RWPE1 (cell line): ENCODE results near the gene BCL2A1.

Source experiments
- CTCF ChIA-PET: fragments of 350-600 bp; sonication (Branson Sonifier 250); formaldehyde crosslinking; extraction: SDS; loops from one replicate; lab custom pipeline; 2021; lab: Yijun Ruan, JAX
- POLR2A ChIA-PET: fragments of 400-600 bp; formaldehyde crosslinking; extraction: SDS; loops from one replicate; lab custom pipeline; 2020; ENCODE audit warnings: antibody characterized with exemption; ENCODE audit not compliant: low non-redundant PET; lab: Yijun Ruan, JAX
- DNase-seq: peaks from one replicate; pipeline ENCODE4 v3.0.0; 2012; ENCODE audit warnings: low spot score
- H3K27ac ChIP-seq: fragments of 450-650 bp; 2 replicates; pipeline ENCODE4 v1.5.1; 2017
- TF ChIP-seq, protein P1 (sequence below): fragments of 450-650 bp; conservative IDR thresholded peaks from 2 replicates; pipeline ENCODE4 v1.5.1; 2017; ENCODE audit warnings: low read depth, mild to moderate bottlenecking

Gene BCL2A1

DNA sequence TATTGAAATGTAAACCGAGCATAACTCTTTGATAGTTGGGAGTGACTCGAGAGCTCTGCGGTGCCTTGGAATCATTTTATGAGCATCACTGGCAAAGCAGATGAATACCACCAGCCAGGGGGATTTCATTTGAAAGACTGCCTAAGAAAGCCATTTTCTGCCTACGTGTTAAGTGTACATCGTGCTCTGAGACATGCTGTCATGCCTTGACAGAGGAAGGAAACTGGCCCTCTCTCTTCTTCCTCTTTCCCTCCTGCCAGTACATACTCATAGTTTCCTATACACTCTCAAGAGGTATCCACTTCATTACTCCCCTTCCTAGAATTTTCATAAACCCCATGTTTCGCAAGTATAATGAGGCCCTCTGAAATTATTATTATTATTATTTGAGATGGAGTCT, 8.8 kb downstream of the BCL2A1 start:
- ChIA-PET POLR2A (no interaction called here), CTCF (no interaction called here)
- TF ChIP-seq, protein P1, sequence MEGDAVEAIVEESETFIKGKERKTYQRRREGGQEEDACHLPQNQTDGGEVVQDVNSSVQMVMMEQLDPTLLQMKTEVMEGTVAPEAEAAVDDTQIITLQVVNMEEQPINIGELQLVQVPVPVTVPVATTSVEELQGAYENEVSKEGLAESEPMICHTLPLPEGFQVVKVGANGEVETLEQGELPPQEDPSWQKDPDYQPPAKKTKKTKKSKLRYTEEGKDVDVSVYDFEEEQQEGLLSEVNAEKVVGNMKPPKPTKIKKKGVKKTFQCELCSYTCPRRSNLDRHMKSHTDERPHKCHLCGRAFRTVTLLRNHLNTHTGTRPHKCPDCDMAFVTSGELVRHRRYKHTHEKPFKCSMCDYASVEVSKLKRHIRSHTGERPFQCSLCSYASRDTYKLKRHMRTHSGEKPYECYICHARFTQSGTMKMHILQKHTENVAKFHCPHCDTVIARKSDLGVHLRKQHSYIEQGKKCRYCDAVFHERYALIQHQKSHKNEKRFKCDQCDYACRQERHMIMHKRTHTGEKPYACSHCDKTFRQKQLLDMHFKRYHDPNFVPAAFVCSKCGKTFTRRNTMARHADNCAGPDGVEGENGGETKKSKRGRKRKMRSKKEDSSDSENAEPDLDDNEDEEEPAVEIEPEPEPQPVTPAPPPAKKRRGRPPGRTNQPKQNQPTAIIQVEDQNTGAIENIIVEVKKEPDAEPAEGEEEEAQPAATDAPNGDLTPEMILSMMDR = no peak
- H3K27ac ChIP-seq = no peak overlapping the region
- DNase-seq = no peak

DNA sequence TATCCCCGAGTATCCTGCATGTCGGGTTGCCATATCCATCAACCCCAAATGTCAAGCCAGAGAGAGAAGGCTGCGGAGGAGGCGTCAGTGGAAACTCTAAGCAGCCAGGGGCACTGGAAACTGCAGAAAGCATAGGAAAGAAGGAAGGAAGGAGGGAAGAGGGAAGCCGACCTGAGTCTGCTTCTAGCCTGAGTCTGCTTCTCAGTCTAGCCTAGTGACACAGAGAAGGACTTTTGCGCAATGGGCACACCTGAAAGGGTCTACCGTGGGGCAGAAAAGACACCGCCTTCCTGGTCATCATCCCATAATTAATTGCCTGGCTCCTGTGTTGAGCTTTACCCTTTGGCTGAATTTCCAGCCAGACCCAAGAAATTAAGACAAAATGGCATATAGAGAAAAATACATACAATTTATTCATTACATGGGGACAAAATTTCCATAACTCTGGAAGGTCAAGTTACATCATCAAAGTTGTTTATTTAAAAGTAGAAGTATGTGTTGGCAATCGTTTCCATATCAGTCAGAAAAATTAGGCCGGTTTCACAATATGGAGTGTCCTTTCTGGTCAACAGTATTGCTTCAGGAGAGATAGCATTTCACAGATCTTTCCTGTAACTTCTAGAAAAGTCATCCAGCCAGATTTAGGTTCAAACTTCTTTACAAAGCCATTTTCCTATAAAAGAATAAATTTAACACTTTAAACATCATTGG, 10.3 kb downstream of the BCL2A1 start:
- POLR2A ChIA-PET = no interaction called here
- CTCF ChIA-PET = no interaction called here
- no peak overlapping the region for H3K27ac ChIP-seq
- TF ChIP-seq, protein P1 = no peak
- DNase-seq = no peak

DNA sequence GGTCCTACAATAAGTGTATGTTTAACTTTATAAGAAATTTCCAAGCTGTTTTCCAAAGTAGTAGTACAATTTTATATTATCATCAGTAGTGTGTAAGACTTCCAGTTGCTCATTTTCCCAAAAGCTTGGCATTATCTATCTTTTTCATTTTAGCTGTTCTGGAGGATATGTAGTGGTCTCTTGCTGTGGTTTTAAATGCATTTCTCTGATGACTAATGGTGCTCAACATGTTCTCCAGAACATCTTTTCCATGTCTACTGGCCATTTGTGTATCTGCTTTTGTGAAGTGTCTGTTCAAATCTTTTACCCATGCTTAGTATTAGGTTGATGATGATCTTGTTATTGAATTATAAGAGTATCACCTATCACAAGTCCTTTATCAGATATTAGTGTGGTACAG, 13.3 kb downstream of the BCL2A1 start:
- ChIA-PET CTCF (interaction anchor here (0.7 kb wide), 1 partner anchor 680 kb away, joined by 3 read pairs; no protein-coding TSS in a partner anchor), POLR2A (no interaction called here)
- no peak overlapping the region for H3K27ac ChIP-seq
- TF ChIP-seq, protein P1 = no peak
- no peak for DNase-seq

DNA sequence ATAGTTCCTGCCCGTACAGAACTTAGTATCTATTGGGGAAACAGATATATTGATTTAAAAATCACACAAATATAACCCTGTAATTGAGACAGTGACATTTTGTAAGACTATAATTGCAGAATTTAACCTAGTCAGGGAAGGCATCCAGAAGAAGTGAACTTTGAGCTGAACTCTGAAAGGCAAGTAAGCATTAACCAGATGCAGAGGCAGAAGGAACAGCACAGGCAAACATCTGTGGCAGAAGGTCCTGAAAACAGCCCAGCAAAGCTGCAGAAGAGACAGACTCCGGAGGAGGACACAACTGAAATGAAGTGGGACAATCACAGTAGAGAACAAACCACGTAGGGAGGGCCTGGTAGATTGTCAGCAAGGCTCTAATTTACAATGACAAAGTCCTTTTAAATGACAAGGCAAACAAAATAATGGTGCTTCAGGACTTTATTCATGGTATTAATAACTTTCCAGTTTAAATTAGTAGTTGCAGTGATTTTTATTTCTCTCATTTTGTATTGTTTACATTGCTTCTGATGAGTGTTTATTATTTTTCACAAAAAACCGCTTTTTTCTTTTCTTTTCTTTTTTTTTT, 14.5 kb downstream of the BCL2A1 start:
- H3K27ac ChIP-seq = no peak overlapping the region
- ChIA-PET CTCF (no interaction called here), POLR2A (no interaction called here)
- no peak for DNase-seq
- TF ChIP-seq, protein P1 = no peak

DNA sequence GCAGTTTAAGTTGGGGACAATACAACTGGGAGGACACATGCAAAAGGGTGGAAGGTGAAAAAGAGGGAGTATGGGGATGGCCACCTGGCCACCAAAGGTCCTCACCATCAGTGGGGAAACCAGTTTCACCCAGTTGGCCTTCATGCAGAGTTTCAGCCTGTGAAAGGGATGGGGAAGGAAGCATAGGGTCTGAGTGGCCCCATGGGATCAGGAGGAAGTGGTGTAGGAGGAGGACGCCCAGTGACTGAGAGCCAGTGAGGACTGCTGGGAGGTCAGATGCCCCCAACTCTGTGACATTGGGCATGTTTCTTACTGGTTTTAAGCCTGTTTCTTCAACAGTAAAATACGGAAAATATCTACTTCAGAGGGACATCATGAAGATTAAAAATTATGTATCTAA, 16.3 kb downstream of the BCL2A1 start:
- no peak overlapping the region for H3K27ac ChIP-seq
- POLR2A ChIA-PET = no interaction called here
- no peak for DNase-seq
- CTCF ChIA-PET = no interaction called here
- TF ChIP-seq, protein P1 = no peak

DNA sequence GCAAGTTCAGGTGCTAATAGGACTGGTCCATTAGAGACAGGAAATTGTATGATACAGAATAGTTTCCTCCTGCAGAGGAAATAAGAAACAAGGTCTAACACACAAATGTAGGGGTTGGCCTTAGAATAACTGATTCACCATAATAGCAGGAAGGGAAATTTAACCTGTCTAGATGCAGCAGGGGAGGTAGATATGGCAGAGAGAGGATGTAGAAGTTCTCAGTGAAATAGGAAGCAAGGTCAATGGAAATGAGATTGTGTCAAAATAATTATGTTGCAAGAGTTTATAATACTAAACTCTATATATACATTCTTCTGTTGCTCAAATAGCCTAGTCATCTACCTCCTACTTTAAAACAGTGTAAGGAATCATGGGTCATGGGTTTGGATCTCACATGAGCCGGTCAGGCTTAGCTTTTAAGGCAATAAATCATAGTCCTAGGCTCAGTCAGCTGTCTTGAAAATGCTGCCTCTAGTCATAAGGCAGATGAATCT, 17.0 kb downstream of the BCL2A1 start:
- no peak overlapping the region for H3K27ac ChIP-seq
- CTCF ChIA-PET = no interaction called here
- DNase-seq = no peak
- POLR2A ChIA-PET = no interaction called here
- TF ChIP-seq, protein P1 = no peak
